ENCODE results near the gene SLC30A5.

DNA sequence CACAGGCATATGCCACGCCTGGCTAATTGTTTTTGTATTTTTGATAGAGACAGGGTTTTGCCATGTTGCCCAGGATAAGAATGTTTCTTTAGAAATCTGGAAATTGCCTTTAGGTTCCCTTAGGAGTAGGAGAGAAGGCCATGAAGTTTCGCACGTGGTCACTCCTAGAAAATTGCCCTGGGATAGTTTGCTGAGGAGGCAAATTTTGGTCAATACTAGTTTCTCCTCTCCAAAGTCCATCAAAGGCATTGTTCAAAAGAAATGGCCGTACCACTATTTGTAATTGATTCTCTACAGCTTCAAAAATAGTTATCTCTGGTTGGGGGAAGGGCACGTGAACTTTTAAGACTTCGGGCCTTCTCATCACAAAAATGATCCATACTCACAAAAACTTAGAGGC lies 845 bp upstream of the SLC30A5 start:
- TF ChIP-seq, protein P1, sequence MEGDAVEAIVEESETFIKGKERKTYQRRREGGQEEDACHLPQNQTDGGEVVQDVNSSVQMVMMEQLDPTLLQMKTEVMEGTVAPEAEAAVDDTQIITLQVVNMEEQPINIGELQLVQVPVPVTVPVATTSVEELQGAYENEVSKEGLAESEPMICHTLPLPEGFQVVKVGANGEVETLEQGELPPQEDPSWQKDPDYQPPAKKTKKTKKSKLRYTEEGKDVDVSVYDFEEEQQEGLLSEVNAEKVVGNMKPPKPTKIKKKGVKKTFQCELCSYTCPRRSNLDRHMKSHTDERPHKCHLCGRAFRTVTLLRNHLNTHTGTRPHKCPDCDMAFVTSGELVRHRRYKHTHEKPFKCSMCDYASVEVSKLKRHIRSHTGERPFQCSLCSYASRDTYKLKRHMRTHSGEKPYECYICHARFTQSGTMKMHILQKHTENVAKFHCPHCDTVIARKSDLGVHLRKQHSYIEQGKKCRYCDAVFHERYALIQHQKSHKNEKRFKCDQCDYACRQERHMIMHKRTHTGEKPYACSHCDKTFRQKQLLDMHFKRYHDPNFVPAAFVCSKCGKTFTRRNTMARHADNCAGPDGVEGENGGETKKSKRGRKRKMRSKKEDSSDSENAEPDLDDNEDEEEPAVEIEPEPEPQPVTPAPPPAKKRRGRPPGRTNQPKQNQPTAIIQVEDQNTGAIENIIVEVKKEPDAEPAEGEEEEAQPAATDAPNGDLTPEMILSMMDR (conservative IDR thresholded peaks at IDR 0.05 in 1 of 2, IDR thresholded peaks at IDR 0.05 in 1 of 2; ENCODE audit: extremely low read depth in 1 of 2, insufficient read depth in 1 of 2, low read depth in 1 of 2, low read length in 2 of 2), result no peak
- TF ChIP-seq EZH2 (IDR thresholded peaks at IDR 0.05; ENCODE audit: borderline replicate concordance, low read length), result no peak
